Choroid plexus epithelial cell (primary cell): ENCODE results near the gene TMEM231.

Experiments
- DNase-seq: peaks from one replicate; pipeline ENCODE4 v3.0.0-alpha.2; 2010; ENCODE audit warnings: low read depth
- H3K4me3 ChIP-seq: 2 replicates; pipeline ENCODE4 v1.5.1; 2011; ENCODE audit warnings: low read depth, mild to moderate bottlenecking, control low read depth, low read length, moderate library complexity
- CTCF ChIP-seq: conservative IDR thresholded peaks from 2 replicates; pipeline ENCODE4 v1.5.1; 2011; ENCODE audit warnings: low read depth, mild to moderate bottlenecking, control low read depth, inconsistent platforms, low read length, moderate library complexity

Gene TMEM231

DNA sequence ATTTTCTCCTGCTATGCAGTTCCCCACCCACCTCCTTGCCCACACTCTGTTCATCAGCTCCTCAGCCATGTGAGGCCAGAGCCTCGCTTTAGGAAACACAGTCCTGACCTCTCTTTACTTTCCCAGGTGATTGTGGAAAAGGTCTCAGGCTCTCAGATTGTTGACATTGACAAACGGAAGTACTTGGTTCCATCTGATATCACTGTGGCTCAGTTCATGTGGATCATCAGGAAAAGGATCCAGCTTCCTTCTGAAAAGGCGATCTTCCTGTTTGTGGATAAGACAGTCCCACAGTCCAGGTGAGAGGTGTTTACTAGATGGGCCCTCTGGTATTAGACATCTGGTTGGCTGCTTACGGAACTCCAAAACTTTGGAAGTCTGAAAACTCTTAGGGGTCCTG lies 11.9 kb upstream of the TMEM231 start:
- TF ChIP-seq CTCF, result no peak
- H3K4me3 ChIP-seq, result no peak overlapping the region
- DNase-seq, result no peak

DNA sequence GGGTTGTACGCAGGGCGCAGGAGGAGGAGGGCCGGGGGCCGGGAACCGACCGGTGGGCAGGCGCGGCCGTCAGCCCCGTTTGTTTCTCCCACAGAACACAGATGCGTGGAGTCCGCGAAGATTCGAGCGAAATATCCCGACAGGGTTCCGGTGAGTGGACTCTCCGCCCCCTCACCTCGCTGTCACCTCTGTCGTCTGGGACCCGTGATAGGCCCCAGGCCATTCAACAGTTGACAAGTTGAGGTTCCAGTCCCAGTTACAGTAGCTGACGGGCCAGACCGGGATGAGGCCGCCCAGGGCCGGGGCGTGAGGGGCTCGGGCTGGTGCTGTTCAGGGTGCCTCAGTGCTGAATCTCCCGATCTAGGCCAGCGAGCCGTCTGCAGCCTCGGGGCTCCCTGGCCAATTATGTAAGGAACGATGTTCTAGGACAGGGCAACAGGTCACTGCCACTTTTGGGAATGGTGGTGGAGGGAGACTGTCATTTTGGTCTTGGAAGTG lies 10.8 kb upstream of the TMEM231 start:
- H3K4me3 ChIP-seq, result peak overlapping the region; percentile 92
- no peak for TF ChIP-seq CTCF
- peak; percentile 18 for DNase-seq

DNA sequence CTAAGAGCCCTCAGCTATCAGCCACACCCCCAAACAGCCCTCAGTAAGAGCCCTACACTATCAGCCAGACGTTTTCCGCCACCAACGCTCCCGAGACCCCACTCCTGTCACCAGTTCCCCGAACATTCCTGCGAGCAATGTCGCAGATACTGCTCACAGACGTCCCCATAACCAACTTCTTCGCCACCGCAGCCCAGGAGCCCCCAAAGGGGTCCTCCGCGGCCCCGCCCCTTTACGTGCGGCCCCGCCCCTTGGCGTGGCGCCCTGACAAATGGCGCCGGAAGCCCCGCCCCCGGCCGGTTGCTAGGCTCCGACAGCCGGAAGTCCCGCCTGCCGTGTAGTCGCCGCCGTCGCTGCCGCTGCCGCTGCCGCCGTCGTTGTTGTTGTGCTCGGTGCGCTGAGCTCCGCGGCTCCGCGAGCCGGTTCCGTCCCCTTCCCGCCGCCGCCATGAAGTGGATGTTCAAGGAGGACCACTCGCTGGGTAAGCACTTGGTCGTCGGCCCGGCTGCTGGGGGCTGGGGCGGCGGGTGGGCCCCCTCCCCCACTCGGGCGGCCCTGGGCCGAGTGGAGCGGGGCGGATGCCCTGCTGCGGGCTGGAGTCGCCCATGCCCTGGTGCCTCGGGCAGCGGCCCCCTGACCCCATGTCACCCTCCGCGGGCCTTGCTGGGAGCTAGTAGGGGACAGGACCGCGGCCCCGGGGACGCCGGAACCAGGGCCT lies 10.1 kb upstream of the TMEM231 start, which contains the start of gene GABARAPL2:
GABARAPL2 (plus strand) TSS at position 340 of the 718 bp plus-strand sequence; CDS start at position 448, 108 bp downstream.
- TF ChIP-seq CTCF, result no peak
- H3K4me3 ChIP-seq, result peak within 1 kb of the TSS; percentile 92
- DNase-seq, result peak; percentile 78

- TF ChIP-seq CTCF, result no peak
- H3K4me3 ChIP-seq, result peak overlapping the region; percentile 92
- no peak for DNase-seq
Measured at GRCh38 chr16:75565640-75566039, 9.6 kb upstream of the TMEM231 start.

GRCh38 chr16:75559564-75560372 lies 3.7 kb upstream of the TMEM231 start:
- no peak overlapping the region for H3K4me3 ChIP-seq
- no peak for TF ChIP-seq CTCF
- DNase-seq, result peak; percentile 82

DNA sequence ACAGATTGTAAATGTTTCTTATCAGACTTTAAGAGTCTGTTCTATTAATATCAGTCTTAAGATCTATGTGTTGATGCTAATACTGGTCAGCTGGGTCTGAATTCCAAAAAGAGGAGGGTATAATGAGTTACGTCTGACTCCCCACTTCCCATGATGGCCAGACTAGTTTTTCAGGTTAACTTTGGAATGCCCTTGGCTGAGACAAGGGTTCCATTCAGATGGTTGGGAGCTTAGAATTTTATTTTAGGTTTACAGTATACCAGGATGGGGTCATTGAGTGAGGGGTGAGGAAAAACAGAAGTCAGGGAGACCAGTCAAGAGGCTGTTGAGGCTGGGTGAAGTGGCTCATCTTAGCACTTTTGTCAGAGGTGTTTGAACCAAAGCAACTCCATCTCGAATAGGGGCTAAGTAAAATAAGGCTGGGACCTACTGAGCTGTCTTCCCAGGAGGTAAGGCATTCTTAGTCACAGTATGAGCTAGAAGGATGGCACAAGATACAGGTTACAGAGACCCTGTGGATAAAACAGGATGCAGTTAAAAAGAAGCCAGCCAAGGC lies 2.9 kb upstream of the TMEM231 start:
- no peak for DNase-seq
- no peak overlapping the region for H3K4me3 ChIP-seq
- no peak for TF ChIP-seq CTCF
